ENCODE results near the gene DERL2.

Gene DERL2

GRCh38 chr17:5424909-5425308 is 61.1 kb downstream of the DERL2 start:
- TF ChIP-seq CTCF (IDR thresholded peaks at IDR 0.05; ENCODE audit: extremely low read depth, missing control alignments): no peak

GRCh38 chr17:5422505-5422904 is 63.5 kb downstream of the DERL2 start:
- no peak for DNase-seq (ENCODE audit: low spot score)
- no peak for TF ChIP-seq CTCF (IDR thresholded peaks at IDR 0.05; ENCODE audit: extremely low read depth, missing control alignments)

More at GRCh38 chr17:5424909-5425308, 61.1 kb downstream of the DERL2 start:
- no peak for DNase-seq (ENCODE audit: low spot score)
